BE2C (cell line): ENCODE data around the gene SGPL1.

Experiments used
- DNase-seq: peaks from one replicate; pipeline ENCODE4 v3.0.0-alpha.2; 2020
- H3K27me3 ChIP-seq: fragments of 250-450 bp; sonication (Bioruptor Pico); 2 replicates; pipeline ENCODE4 v1.5.1; 2020; ENCODE audit warnings: mild to moderate bottlenecking
- H3K36me3 ChIP-seq: fragments of 250-450 bp; sonication (Bioruptor Pico); 2 replicates; pipeline ENCODE4 v1.5.1; 2020; ENCODE audit warnings: mild to moderate bottlenecking
- H3K4me1 ChIP-seq: fragments of 250-450 bp; sonication (Bioruptor Pico); 2 replicates; pipeline ENCODE4 v1.5.1; 2020
- H3K4me3 ChIP-seq: 2 replicates; pipeline ENCODE4 v1.5.1; 2011; ENCODE audit warnings: low read depth, low read length
- H3K9me3 ChIP-seq: fragments of 250-450 bp; sonication (Bioruptor Pico); 2 replicates; pipeline ENCODE4 v1.5.1; 2020
- TF ChIP-seq, protein P1 (sequence below): IDR thresholded peaks from 2 replicates; pipeline ENCODE4 v1.5.1; 2012; ENCODE audit warnings: mild to moderate bottlenecking, low read depth, low read length

Gene SGPL1

DNA sequence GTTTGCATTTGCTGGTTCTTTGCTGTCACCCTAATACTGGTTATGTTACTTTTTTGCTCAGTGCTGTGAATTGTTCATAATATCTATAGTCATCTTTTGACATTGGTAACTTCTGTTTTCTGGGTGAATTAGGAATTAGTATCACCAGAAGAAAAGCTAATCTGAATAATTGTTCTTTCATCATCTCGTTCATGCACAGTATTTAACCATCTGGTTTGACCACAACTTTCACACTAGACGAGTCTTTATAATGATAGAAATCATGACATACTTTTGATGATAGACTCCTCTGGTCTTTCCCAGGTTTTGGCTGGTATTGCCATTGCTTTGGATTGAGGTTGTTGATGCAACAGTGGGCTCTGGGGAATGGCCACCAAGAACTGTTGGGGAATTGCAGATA lies 25.1 kb downstream of the SGPL1 start:
- H3K4me1 ChIP-seq = peaks cover 13% of the 10 kb centered on the region; the same call in 1 of the 2 replicates
- TF ChIP-seq, protein P1, sequence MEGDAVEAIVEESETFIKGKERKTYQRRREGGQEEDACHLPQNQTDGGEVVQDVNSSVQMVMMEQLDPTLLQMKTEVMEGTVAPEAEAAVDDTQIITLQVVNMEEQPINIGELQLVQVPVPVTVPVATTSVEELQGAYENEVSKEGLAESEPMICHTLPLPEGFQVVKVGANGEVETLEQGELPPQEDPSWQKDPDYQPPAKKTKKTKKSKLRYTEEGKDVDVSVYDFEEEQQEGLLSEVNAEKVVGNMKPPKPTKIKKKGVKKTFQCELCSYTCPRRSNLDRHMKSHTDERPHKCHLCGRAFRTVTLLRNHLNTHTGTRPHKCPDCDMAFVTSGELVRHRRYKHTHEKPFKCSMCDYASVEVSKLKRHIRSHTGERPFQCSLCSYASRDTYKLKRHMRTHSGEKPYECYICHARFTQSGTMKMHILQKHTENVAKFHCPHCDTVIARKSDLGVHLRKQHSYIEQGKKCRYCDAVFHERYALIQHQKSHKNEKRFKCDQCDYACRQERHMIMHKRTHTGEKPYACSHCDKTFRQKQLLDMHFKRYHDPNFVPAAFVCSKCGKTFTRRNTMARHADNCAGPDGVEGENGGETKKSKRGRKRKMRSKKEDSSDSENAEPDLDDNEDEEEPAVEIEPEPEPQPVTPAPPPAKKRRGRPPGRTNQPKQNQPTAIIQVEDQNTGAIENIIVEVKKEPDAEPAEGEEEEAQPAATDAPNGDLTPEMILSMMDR = no peak
- H3K4me3 ChIP-seq = no peak overlapping the region
- H3K9me3 ChIP-seq = no peaks in the 10 kb centered on the region; the same call in 1 of the 2 replicates
- peaks cover 16% of the 10 kb centered on the region for H3K36me3 ChIP-seq
- DNase-seq = no peak
- H3K27me3 ChIP-seq = no peaks in the 10 kb centered on the region

DNA sequence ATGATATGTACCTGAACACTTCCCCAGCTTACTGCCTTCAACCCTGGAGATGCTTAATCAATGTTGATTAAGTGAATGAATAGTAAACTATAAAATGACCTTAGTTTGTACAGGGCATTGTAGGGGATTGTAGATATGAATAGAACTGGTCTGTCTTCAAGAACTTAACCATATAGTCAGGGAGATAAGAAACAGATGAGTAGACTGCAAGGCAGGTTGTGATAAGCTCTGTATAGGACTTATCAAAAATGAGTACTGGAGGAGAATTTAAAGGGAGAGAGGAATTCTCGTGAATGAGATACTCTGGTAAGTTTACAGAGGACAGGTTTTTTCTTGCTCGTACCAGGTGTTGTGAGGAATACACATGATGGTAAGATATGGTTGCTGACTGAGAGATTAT lies 27.6 kb downstream of the SGPL1 start:
- DNase-seq = no peak
- Histone ChIP-seq H3K4me1 (peaks cover 13% of the 10 kb centered on the region; the same call in 1 of the 2 replicates), H3K27me3 (no peaks in the 10 kb centered on the region), H3K36me3 (peaks cover 21% of the 10 kb centered on the region), H3K4me3 (no peak overlapping the region), H3K9me3 (no peaks in the 10 kb centered on the region; the same call in 1 of the 2 replicates)
- TF ChIP-seq, protein P1 = no peak

DNA sequence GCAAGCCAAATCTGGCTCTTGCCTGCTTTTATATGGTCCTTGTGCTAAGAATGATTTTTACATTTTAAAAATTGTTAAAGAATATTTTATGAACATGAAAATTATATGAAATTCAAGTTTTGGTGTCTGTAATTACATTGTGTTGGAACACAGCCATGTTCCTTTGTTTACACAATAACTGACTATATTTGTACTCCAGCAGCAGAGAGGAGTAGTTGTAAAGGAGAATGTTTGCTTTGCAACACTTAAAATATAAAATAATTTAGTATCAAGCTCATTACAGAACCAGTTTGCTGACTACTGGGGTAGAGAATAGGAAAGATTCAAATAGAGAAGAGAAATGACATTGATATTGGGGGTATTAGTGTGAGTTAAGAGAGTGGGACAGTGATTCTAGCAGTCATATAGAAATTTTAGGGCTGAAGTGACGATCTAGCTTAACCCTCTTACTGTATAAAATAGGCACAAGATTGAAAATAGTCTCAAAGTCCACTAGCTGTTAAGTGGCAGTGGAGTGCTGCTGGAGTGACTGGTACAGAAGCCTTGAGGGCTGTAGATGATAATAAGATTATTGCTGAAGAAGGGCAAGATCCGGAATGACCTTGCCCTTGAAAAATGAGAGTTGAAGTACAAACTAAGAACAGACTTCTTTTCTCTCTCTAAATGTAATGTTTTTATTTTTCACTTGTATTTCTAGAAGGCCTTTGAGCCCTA lies 28.2 kb downstream of the SGPL1 start:
- Histone ChIP-seq H3K27me3 (no peaks in the 10 kb centered on the region), H3K9me3 (no peaks in the 10 kb centered on the region; the same call in 1 of the 2 replicates), H3K4me1 (peaks cover 13% of the 10 kb centered on the region; the same call in 1 of the 2 replicates), H3K4me3 (no peak overlapping the region), H3K36me3 (peaks cover 16% of the 10 kb centered on the region)
- TF ChIP-seq, protein P1 = no peak
- no peak for DNase-seq

DNA sequence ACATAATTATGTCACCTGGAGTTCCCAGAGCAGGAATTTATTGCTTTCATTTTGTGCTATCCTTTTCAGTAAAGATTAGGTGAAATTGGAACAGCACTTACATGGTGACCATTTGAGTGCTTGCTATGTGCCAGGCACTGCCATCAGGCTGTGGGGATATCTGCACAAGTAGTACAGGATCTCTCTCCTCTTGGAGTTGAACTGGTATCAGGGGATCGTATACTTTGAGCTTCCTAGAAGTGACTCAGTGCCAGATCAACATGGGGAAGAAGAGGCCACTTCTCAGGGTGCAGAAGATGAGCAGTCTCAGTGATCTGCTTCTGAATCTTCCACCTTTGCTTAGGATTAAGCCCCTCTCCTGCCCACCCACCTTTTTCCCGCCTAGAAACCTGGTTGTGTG lies 29.5 kb downstream of the SGPL1 start:
- H3K36me3 ChIP-seq = peaks cover 16% of the 10 kb centered on the region
- H3K4me1 ChIP-seq = peaks cover 13% of the 10 kb centered on the region; the same call in 1 of the 2 replicates
- no peaks in the 10 kb centered on the region; the same call in 1 of the 2 replicates for H3K9me3 ChIP-seq
- H3K27me3 ChIP-seq = no peaks in the 10 kb centered on the region
- no peak overlapping the region for H3K4me3 ChIP-seq
- DNase-seq = no peak
- TF ChIP-seq, protein P1 = no peak

DNA sequence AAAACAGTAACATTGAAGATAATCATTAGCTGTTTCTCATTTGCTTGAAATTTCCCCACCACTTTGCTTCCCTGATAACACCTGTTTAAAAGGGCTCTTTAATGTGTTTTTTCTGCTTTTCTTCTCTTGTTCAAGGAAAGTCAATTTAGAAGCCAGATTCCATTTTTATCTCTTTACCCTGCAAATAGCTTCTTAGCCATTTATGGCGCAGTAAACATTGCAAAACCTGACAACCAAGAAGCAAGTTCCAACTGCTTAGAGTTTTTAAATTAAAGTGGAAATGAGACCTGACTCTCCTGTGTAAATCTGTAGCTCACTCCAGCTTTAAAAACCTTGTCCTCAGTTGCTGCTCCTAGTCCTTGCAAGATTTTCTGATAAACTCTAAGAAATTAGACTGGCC lies 30.1 kb downstream of the SGPL1 start:
- Histone ChIP-seq H3K4me1 (peaks cover 13% of the 10 kb centered on the region; the same call in 1 of the 2 replicates), H3K9me3 (no peaks in the 10 kb centered on the region; the same call in 1 of the 2 replicates), H3K36me3 (peaks cover 16% of the 10 kb centered on the region), H3K27me3 (no peaks in the 10 kb centered on the region), H3K4me3 (no peak overlapping the region)
- TF ChIP-seq, protein P1 = no peak
- no peak for DNase-seq

DNA sequence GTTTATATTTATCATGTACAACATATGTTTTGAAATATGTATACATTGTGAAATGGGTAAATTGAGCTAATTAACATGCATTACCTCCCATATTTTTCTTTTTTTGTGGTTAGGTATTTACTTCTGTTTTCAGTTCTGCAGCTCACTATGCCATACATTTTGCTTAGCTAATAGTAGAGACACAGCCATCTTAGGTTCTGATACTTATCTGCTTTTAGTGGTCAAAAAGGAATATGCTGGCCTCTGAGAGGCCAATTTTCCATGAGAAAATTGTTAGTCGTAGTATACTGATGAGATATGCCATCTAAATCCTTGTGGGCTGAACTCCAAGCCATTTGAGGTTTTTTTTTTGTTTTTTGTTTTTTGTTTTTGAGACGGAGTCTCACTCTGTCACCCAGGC lies 31.0 kb downstream of the SGPL1 start:
- peaks cover 15% of the 10 kb centered on the region for H3K4me1 ChIP-seq
- TF ChIP-seq, protein P1 = no peak
- no peaks in the 10 kb centered on the region; the same call in 1 of the 2 replicates for H3K9me3 ChIP-seq
- H3K4me3 ChIP-seq = no peak overlapping the region
- peaks cover 24% of the 10 kb centered on the region for H3K36me3 ChIP-seq
- DNase-seq = no peak
- no peaks in the 10 kb centered on the region for H3K27me3 ChIP-seq
